Neuronal stem cell (in vitro differentiated cells): ENCODE data around the gene PCED1A.
A peak's percentile ranks its signal among the peaks of the same experiment; 100 is the strongest.
"Not testable (repeated sequence)": the region's sequence is repeated elsewhere in the genome, so short reads cannot be mapped to it uniquely, and the experiment has no call there.

Experiments
- DNase-seq: peaks from one replicate; pipeline ENCODE4 v3.0.0-alpha.2; 2013; ENCODE audit warnings: low spot score
- H2AFZ ChIP-seq: one replicate; pipeline ENCODE4 v1.6.1; 2013; ENCODE audit warnings: mild to moderate bottlenecking, low read length, inconsistent platforms
- H2AK5ac ChIP-seq: 2 replicates; pipeline ENCODE4 v1.6.1; 2013; ENCODE audit warnings: low read depth, mild to moderate bottlenecking, inconsistent platforms, low read length, moderate library complexity, mixed read lengths
- H2BK120ac ChIP-seq: 2 replicates; pipeline ENCODE4 v1.6.1; 2013; ENCODE audit warnings: low read depth, mild to moderate bottlenecking, inconsistent platforms, low read length, moderate library complexity, mixed read lengths
- H2BK12ac ChIP-seq: one replicate; pipeline ENCODE4 v1.6.1; 2013; ENCODE audit warnings: low read length, inconsistent platforms
- H2BK15ac ChIP-seq: 2 replicates; pipeline ENCODE4 v1.6.1; 2013; ENCODE audit warnings: mild to moderate bottlenecking, low read length, inconsistent platforms, mixed read lengths
- H2BK5ac ChIP-seq: one replicate; pipeline ENCODE4 v1.6.1; 2013; ENCODE audit warnings: inconsistent platforms, mild to moderate bottlenecking, low read length, moderate library complexity
- H3K14ac ChIP-seq: one replicate; pipeline ENCODE4 v1.6.1; 2013; ENCODE audit warnings: low read length, inconsistent platforms
- H3K18ac ChIP-seq: 2 replicates; pipeline ENCODE4 v1.6.1; 2013; ENCODE audit warnings: low read length, inconsistent platforms
- H3K23ac ChIP-seq: 2 replicates; pipeline ENCODE4 v1.6.1; 2013; ENCODE audit warnings: low read depth, mild to moderate bottlenecking, mixed read lengths, low read length, inconsistent platforms; ENCODE audit not compliant: poor library complexity
- H3K27ac ChIP-seq: replicated peaks from 3 replicates; pipeline ENCODE4 v1.5.1; 2013; ENCODE audit warnings: low read length, inconsistent platforms
- H3K27me3 ChIP-seq, 3 experiments: 2 replicates each; pipeline ENCODE4 v1.6.1; 2013; ENCODE audit warnings: low read length in 3 of 3, mild to moderate bottlenecking in 2 of 3, inconsistent platforms in 1 of 3, low read depth in 1 of 3, mixed read lengths in 1 of 3, moderate library complexity in 1 of 3; ENCODE audit not compliant: control insufficient read depth in 3 of 3, insufficient read depth in 3 of 3
- H3K36me3 ChIP-seq, 2 donors: replicated peaks in 1 of 2; 2 replicates each; pipeline ENCODE4 v1.6.1; 2013; ENCODE audit warnings: low read length in 2 of 2; ENCODE audit not compliant: control insufficient read depth in 2 of 2, insufficient read depth in 2 of 2
- H3K4ac ChIP-seq: 2 replicates; pipeline ENCODE4 v1.6.1; 2013; ENCODE audit warnings: inconsistent platforms, mild to moderate bottlenecking, low read length, moderate library complexity
- H3K4me1 ChIP-seq, 2 donors: 1 replicate in 1 of 2; 2 replicates in 1 of 2; pipeline ENCODE4 v1.6.1; 2013; ENCODE audit warnings: low read length in 2 of 2, low read depth in 1 of 2; ENCODE audit not compliant: control insufficient read depth in 2 of 2, insufficient read depth in 1 of 2
- H3K4me2 ChIP-seq: one replicate; pipeline ENCODE4 v1.6.1; 2013; ENCODE audit warnings: mild to moderate bottlenecking, low read length, inconsistent platforms; ENCODE audit not compliant: insufficient read depth, poor library complexity, severe bottlenecking
- H3K4me3 ChIP-seq, 2 donors: 2 replicates each; pipeline ENCODE4 v1.5.1; 2013; ENCODE audit warnings: low read length in 2 of 2, mild to moderate bottlenecking in 2 of 2, inconsistent platforms in 1 of 2, moderate library complexity in 1 of 2
- H3K79me1 ChIP-seq: one replicate; pipeline ENCODE4 v1.6.1; 2013; ENCODE audit warnings: low read depth, mild to moderate bottlenecking, inconsistent platforms, low read length, moderate library complexity
- H3K9ac ChIP-seq: one replicate; pipeline ENCODE4 v1.6.1; 2013; ENCODE audit warnings: mild to moderate bottlenecking, low read depth, low read length, inconsistent platforms; ENCODE audit not compliant: poor library complexity
- H3K9me3 ChIP-seq, 2 donors: replicated peaks in 1 of 2; 2 replicates each; pipeline versions ENCODE3 to v1.6.1; 2013; ENCODE audit warnings: low read length in 2 of 2, mild to moderate bottlenecking in 2 of 2, inconsistent platforms in 1 of 2, low read depth in 1 of 2, mixed read lengths in 1 of 2, moderate library complexity in 1 of 2; ENCODE audit not compliant: control insufficient read depth in 2 of 2, insufficient read depth in 1 of 2
- H4K8ac ChIP-seq: one replicate; pipeline ENCODE4 v1.6.1; 2013; ENCODE audit warnings: low read depth, mild to moderate bottlenecking, inconsistent platforms, low read length, moderate library complexity
- H4K91ac ChIP-seq: one replicate; pipeline ENCODE4 v1.6.1; 2013; ENCODE audit warnings: low read length, low read depth, mild to moderate bottlenecking, inconsistent platforms; ENCODE audit not compliant: poor library complexity
- WGBS, 2 donors: extraction: QIAGEN DNeasy Blood & Tissue Kit; methylation state at CpG; one replicate each; pipeline ENCODE4 v1.1.7; 2013; ENCODE audit warnings: missing lambda C conversion rate in 2 of 2, mixed read lengths in 1 of 2; ENCODE audit not compliant: insufficient read length in 2 of 2, insufficient replicate concordance in 1 of 2; ENCODE audit errors: extremely low coverage in 2 of 2; 5-methylcytosine and 5-hydroxymethylcytosine counted together

PCED1A gene

DNA sequence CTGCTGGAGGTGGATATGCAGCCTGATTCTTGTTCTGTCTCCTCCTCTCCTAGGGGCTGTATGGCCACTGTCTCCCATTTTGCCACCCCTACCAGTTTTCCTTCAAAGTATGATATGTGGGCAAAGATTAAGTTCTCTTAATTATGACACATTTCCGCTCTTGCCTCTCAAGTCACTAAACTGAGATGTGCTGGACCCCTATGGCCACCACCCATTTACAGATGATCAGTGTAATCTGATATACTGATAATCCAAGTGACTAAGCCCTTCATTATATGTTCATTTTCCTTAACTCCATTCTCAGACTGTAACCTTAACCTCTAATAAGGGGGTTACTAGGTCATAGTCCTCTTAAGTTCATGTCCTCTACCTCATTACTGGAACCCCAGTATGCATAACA is 26.4 kb downstream of the PCED1A start:
- Histone ChIP-seq H3K9me3 (peaks cover 0 to 10% of the 10 kb centered on the region in 2 donors), H4K91ac (no peak overlapping the region), H3K14ac (no peak overlapping the region), H2BK5ac (no peak overlapping the region), H3K4me2 (no peak overlapping the region), H3K18ac (no peak overlapping the region), H3K4me3 (no peak overlapping the region), H3K23ac (no peak overlapping the region), H3K4me1 (no peaks in the 10 kb centered on the region), H2BK12ac (no peak overlapping the region), H3K36me3 (no peaks in the 10 kb centered on the region), H3K9ac (no peak overlapping the region), H3K4ac (no peak overlapping the region), H3K27me3 (peaks cover 0 to 24% (median 0%) of the 10 kb centered on the region in 3 experiments), H3K79me1 (no peaks in the 10 kb centered on the region), H4K8ac (no peak overlapping the region), H3K27ac (no peak overlapping the region), H2AFZ (no peak overlapping the region), H2AK5ac (no peak overlapping the region), H2BK15ac (no peak overlapping the region), H2BK120ac (no peak overlapping the region)
- no CpG with 5 or more reads among the region's 1 CpG for WGBS, 2 donors
- no peak for DNase-seq

DNA sequence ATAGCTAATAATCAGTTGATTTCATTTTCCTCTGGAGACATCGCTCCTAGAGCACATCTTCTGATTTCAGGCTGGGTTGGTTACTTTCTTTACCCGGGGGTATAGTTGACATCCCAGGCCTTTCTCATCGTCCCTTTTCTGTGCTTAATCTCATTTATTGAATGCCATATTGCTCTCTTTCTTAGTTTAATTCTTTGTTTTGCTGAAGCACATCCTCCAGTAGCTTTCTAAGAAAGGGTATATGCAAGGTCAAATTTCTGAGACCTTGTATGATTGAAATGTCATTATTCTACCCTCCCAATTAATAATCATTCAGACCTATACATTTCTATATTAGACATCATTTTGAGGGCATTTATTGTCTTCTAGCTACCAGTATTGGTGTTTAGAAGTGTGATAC is 28.3 kb downstream of the PCED1A start:
- Histone ChIP-seq H3K14ac (no peak overlapping the region), H2AFZ (no peak overlapping the region), H3K36me3 (no peaks in the 10 kb centered on the region), H3K79me1 (no peaks in the 10 kb centered on the region), H2AK5ac (no peak overlapping the region), H4K91ac (no peak overlapping the region), H2BK5ac (no peak overlapping the region), H3K9me3 (peaks cover 2 to 10% of the 10 kb centered on the region in 2 donors), H3K18ac (no peak overlapping the region), H3K23ac (no peak overlapping the region), H3K4me3 (no peak overlapping the region), H3K4me1 (no peaks in the 10 kb centered on the region), H2BK15ac (no peak overlapping the region), H3K27ac (no peak overlapping the region), H4K8ac (no peak overlapping the region), H3K27me3 (peaks cover 2 to 7% (median 7%) of the 10 kb centered on the region in 3 experiments), H2BK12ac (no peak overlapping the region), H3K4me2 (no peak overlapping the region), H2BK120ac (no peak overlapping the region), H3K9ac (no peak overlapping the region), H3K4ac (no peak overlapping the region)
- no peak for DNase-seq
- WGBS, 2 donors, result no CpG with 5 or more reads among the region's 3 CpGs

DNA sequence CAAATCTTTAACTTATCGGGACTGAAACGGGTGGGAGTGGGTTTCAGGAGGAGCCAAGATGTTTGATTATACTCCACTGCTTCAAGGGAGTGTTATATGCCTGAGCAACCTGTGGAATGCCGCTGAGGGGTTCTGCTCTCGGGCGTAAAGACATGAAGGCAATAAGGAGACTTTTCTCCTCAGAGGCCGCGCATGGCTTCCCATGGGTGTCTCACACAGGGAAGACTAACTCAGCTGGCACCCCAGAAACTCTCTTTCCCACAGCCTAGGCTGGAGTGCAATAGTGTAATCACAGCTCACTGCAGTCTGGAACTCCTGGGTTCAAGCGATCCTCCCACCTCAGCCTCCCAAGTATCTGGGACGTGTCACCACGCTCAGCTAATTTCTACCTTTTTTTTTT is 30.8 kb downstream of the PCED1A start:
- peaks cover 15 to 30% (median 18%) of the 10 kb centered on the region in 3 experiments for H3K27me3 ChIP-seq
- H2BK12ac ChIP-seq, result no peak overlapping the region

DNA sequence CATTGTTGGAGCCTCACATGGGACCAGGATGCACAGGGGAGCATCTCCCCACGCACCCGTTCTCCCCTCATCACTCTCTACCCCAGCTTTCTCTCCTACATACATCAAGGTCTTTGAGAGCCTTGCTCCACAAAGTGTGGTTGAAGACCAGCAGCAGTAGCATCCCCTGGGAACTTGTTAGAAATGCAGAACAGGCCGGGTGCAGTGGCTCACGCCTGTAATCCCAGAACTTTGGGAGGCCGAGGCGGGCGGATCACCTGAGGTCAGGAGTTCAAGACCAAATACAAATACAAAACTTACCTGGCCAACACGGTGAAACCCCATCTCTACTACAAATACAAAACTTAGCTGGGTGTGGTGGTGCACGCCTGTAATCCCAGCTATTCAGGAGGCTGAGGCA is 32.5 kb downstream of the PCED1A start:
- not testable (repeated sequence) for H3K4me1 ChIP-seq, H4K91ac ChIP-seq, H3K4me2 ChIP-seq, H3K14ac ChIP-seq, H2BK15ac ChIP-seq, H2BK5ac ChIP-seq, H3K18ac ChIP-seq, H2BK12ac ChIP-seq, H4K8ac ChIP-seq, DNase-seq, H2AFZ ChIP-seq, H2BK120ac ChIP-seq, H3K9ac ChIP-seq, H3K4ac ChIP-seq, H3K79me1 ChIP-seq, H2AK5ac ChIP-seq, H3K36me3 ChIP-seq, H3K27ac ChIP-seq, H3K23ac ChIP-seq
- peaks cover 6 to 21% of the 10 kb centered on the region in 2 donors for H3K9me3 ChIP-seq
- peaks cover 24 to 44% (median 26%) of the 10 kb centered on the region in 3 experiments for H3K27me3 ChIP-seq
- no CpG with 5 or more reads among the region's 9 CpGs for WGBS, 2 donors
- peak overlapping the region in 1 of 2 donors; percentile 7 for H3K4me3 ChIP-seq

More for the DNA sequence above, 30.8 kb downstream of the PCED1A start:
- Histone ChIP-seq H3K9ac (no peak overlapping the region), H2BK5ac (no peak overlapping the region), H4K8ac (no peak overlapping the region), H4K91ac (no peak overlapping the region), H3K36me3 (no peaks in the 10 kb centered on the region), H2BK120ac (no peak overlapping the region), H3K9me3 (peaks cover 6 to 21% of the 10 kb centered on the region in 2 donors), H3K4me1 (peaks cover 2 to 7% of the 10 kb centered on the region in 2 donors), H2AK5ac (no peak overlapping the region), H3K23ac (no peak overlapping the region), H2AFZ (no peak overlapping the region), H2BK15ac (no peak overlapping the region), H3K14ac (no peak overlapping the region), H3K79me1 (peaks cover 1% of the 10 kb centered on the region), H3K4me2 (no peak overlapping the region), H3K4me3 (no peak overlapping the region), H3K18ac (no peak overlapping the region), H3K27ac (no peak overlapping the region), H3K4ac (no peak overlapping the region)
- no CpG with 5 or more reads among the region's 10 CpGs for WGBS, 2 donors
- DNase-seq, result no peak
